ENCODE measurements around the gene DCDC2C. TPM values are rescaled to one million over a fixed set of nuclear protein-coding genes. Genes with fewer than 3 reads are reported as not detected.

The DCDC2C gene
- total and polyA plus RNA-seq, 2 experiments from 2014 or later: 0.45 TPM; not detected in 1

- Histone ChIP-seq H3K9me2 (ENCODE audit: insufficient read depth) (no peaks in the 10 kb centered on the region), H3K27ac (ENCODE audit: low read depth) (no peak overlapping the region), H2AFZ (no peak overlapping the region), H3K36me3 (ENCODE audit: insufficient read depth) (no peaks in the 10 kb centered on the region), H3K4me1 (ENCODE audit: insufficient read depth) (no peaks in the 10 kb centered on the region), H3K4me3 (no peak overlapping the region), H3F3A (replicated peaks; ENCODE audit: low read depth) (no peaks in the 10 kb centered on the region), H3K27me3 (ENCODE audit: insufficient read depth) (no peaks in the 10 kb centered on the region), H4K20me1 (replicated peaks; ENCODE audit: insufficient read depth) (no peaks in the 10 kb centered on the region), H3K79me2 (replicated peaks; ENCODE audit: insufficient read depth) (no peaks in the 10 kb centered on the region), H3K4me2 (no peak overlapping the region)
- Mint-ChIP-seq H3K27me3 (ENCODE audit: insufficient read depth, low read depth, poor library complexity) (no peaks in the 10 kb centered on the region), H3K27ac (no peak overlapping the region), H3K36me3 (ENCODE audit: low read depth) (no peaks in the 10 kb centered on the region), H3K9me3 (peaks cover 62% of the 10 kb centered on the region), H3K4me1 (no peaks in the 10 kb centered on the region), H3K4me3 (no peak overlapping the region)
- TF ChIP-seq ZNF462 (CRISPR knock-in tag; IDR thresholded peaks at IDR 0.05) (no peak), ETS1 (IDR thresholded peaks at IDR 0.05) (no peak), STAT1 (IDR thresholded peaks at IDR 0.05; ENCODE audit: unreplicated experiment) (no peak), REST (IDR thresholded peaks at IDR 0.05; ENCODE audit: unreplicated experiment) (no peak), POLR2AphosphoS5 (IDR thresholded peaks at IDR 0.05; ENCODE audit: low read depth) (no peak), JUNB (IDR thresholded peaks at IDR 0.05; ENCODE audit: unreplicated experiment) (no peak), ZNF331 (CRISPR knock-in tag; IDR thresholded peaks at IDR 0.05; ENCODE audit: low read depth) (no peak), ZNF114 (CRISPR knock-in tag; IDR thresholded peaks at IDR 0.05) (no peak), EZH2phosphoT487 (IDR thresholded peaks at IDR 0.05; ENCODE audit: unreplicated experiment) (no peak), EZH2 (IDR thresholded peaks at IDR 0.05; ENCODE audit: low read depth, unreplicated experiment) (no peak), CTCF (conservative IDR thresholded peaks at IDR 0.05; ENCODE audit: low read depth in 2 of 2) (no peak), CREB1 (CRISPR knock-in tag; IDR thresholded peaks at IDR 0.05; ENCODE audit: low read depth) (no peak), NANOG (IDR thresholded peaks at IDR 0.05; ENCODE audit: borderline replicate concordance) (no peak)
- ATAC-seq (no peak), DNase-seq (ENCODE audit: low spot score) (no peak)
Measured at GRCh38 chr2:3683748-3684454, 19.5 kb upstream of the DCDC2C start.

Measured in GM23338 (cell line).